ENCODE data around the gene ZBTB46. TPM values are rescaled to one million over a fixed set of nuclear protein-coding genes. Genes with fewer than 3 reads are reported as not detected.
"Not testable (repeated sequence)": the region's sequence is repeated elsewhere in the genome, so short reads cannot be mapped to it uniquely, and the experiment has no call there.

ZBTB46 gene
- total RNA-seq, 2 donors from 2014 or later = 9.3 to 9.9 TPM

DNA sequence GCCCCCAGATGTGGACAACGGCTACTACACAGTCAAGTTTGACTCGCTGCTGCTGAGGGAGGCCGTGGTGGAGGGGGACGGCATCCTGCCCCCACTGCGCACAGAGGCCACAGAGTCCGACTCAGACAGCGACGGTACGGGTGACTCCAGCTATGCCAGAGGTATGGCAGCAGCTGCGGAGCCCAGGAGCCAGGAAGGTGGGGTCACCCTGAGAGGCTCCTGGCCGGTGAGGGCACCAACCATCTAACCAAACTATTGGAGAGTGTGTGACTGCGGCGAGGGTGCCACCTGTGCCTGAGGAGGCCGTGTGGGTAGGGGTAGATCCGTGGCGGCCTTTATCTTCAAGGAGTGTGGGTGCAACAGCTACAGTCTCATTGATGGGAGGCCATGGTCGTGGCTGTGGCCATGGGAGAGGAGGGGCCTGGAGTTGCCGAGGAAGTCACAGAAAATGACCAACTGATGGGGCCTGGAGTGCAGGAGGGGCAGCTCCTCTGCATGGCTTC lies 97.4 kb downstream of the ZBTB46 start:
- Histone ChIP-seq H3K9me3 (no peaks in the 10 kb centered on the region), H3K4me3 (no peak overlapping the region), H3K36me3 (peaks cover 29% of the 10 kb centered on the region), H3K4me1 (ENCODE audit: control insufficient read depth in 1 of 2, low read depth in 2 of 2) (peaks cover 4 to 6% of the 10 kb centered on the region in 2 donors), H3K27me3 (replicated peaks; ENCODE audit: insufficient read depth) (no peaks in the 10 kb centered on the region), H3K27ac (no peak overlapping the region)
- TF ChIP-seq, protein P1, sequence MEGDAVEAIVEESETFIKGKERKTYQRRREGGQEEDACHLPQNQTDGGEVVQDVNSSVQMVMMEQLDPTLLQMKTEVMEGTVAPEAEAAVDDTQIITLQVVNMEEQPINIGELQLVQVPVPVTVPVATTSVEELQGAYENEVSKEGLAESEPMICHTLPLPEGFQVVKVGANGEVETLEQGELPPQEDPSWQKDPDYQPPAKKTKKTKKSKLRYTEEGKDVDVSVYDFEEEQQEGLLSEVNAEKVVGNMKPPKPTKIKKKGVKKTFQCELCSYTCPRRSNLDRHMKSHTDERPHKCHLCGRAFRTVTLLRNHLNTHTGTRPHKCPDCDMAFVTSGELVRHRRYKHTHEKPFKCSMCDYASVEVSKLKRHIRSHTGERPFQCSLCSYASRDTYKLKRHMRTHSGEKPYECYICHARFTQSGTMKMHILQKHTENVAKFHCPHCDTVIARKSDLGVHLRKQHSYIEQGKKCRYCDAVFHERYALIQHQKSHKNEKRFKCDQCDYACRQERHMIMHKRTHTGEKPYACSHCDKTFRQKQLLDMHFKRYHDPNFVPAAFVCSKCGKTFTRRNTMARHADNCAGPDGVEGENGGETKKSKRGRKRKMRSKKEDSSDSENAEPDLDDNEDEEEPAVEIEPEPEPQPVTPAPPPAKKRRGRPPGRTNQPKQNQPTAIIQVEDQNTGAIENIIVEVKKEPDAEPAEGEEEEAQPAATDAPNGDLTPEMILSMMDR (IDR thresholded peaks at IDR 0.05) = no peak
- DNase-seq (ENCODE audit: low spot score) (no peak), ATAC-seq (ENCODE audit: insufficient number of reproducible peaks, low FRiP score, low read depth) (no peak)

DNA sequence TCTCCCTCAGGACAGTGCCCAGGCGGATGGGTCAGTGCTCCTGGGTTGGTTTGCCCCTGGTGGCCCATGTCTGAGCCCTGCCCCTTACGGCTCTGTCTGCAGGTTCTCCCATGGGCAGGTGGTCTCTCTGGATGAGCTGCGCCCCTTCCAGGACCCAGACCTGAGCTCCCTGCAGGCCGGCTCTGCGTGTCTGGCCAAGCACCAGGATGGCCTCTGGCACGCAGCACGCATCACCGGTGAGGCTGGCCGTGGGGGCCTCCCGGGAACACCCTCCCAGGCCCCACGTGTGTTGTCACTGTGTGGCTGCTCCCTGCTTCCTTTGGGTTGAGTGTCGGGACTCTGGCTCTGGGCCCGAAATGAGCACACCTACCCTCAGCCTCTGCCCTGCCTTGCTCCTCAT lies 97.9 kb downstream of the ZBTB46 start:
- TF ChIP-seq, protein P1 (IDR thresholded peaks at IDR 0.05) = no peak
- DNase-seq (ENCODE audit: low spot score) = no peak
- Histone ChIP-seq H3K36me3 (peaks cover 29% of the 10 kb centered on the region), H3K4me3 (no peak overlapping the region), H3K27ac (no peak overlapping the region), H3K27me3 (replicated peaks; ENCODE audit: insufficient read depth) (no peaks in the 10 kb centered on the region), H3K9me3 (no peaks in the 10 kb centered on the region), H3K4me1 (ENCODE audit: control insufficient read depth in 1 of 2, low read depth in 2 of 2) (peaks cover 0 to under 1% of the 10 kb centered on the region in 2 donors)
- no peak for ATAC-seq (ENCODE audit: insufficient number of reproducible peaks, low FRiP score, low read depth)

DNA sequence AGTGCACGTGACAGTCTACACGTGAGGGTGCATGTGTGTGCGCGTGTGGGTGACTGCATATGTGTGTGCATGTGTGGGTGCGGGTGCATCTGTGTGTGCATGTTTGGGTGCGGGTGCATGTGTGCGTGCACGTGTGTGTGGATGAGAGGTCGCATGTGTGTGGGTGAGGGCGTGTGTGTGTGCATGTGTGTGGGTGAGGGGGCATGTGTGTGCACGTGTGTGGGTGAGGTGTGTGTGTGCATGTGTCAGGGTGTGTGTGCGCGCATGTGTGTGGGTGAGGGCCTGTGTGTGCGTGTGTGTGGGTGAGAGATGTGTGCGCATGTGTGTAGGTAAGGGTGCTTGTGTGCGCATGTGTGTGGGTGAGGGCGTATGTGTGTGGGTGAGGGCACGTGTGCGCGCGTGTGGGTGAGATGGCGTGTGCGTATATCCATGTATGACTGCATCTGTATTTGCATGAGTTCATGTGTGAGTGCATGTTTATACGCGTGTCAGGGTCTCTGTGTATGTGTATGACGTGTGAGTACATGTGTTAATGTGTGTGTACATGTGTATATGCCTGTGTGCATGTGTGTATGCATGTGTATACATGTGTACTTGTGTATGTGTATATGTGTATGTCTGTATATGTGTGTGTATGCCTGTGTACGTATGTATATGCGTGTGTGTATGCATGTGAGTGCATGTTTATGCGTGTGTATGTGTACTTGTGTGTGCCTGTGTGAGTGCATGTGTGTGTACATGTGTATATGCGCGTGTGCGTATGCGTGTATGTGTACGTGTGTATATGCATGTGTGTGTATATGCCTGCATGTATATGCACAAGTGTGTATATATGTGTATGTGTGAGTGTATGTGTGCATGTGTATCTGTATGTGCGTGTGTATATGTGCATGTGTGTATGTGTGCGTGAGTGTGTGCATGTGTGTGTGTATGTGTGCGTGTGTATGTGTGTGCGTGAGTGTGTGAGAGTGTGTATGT lies 98.7 kb downstream of the ZBTB46 start:
- Histone ChIP-seq H3K27ac (no peak overlapping the region), H3K27me3 (replicated peaks; ENCODE audit: insufficient read depth) (no peaks in the 10 kb centered on the region), H3K36me3 (peaks cover 29% of the 10 kb centered on the region), H3K4me3 (no peak overlapping the region), H3K9me3 (no peaks in the 10 kb centered on the region), H3K4me1 (ENCODE audit: control insufficient read depth in 1 of 2, low read depth in 2 of 2) (no peaks in the 10 kb centered on the region)
- ATAC-seq (ENCODE audit: insufficient number of reproducible peaks, low FRiP score, low read depth) = no peak
- TF ChIP-seq, protein P1 (IDR thresholded peaks at IDR 0.05) = no peak
- DNase-seq (ENCODE audit: low spot score) = no peak

DNA sequence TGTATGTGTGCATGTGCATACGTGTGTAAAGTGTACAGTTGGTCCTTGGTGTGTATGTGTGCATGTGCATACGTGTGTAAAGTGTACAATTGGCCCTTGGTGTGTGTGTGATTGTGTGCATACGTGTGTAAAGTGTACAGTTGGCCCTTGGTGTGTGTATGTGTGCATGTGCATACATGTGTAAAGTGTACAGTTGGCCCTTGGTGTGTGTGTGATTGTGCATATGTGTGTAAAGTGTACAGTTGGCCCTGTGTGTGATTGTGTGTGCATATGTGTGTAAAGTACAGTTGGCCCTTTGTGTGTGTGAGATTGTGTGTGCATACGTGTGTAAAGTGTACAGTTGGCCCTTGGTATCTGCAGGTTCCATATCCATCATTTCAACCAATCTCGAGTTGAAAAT lies 99.7 kb downstream of the ZBTB46 start:
- Histone ChIP-seq H3K9me3 (no peaks in the 10 kb centered on the region), H3K27me3 (replicated peaks; ENCODE audit: insufficient read depth) (no peaks in the 10 kb centered on the region), H3K27ac (no peak overlapping the region), H3K4me3 (no peak overlapping the region), H3K36me3 (peaks cover 29% of the 10 kb centered on the region), H3K4me1 (ENCODE audit: control insufficient read depth in 1 of 2, low read depth in 2 of 2) (no peaks in the 10 kb centered on the region)
- DNase-seq (ENCODE audit: low spot score) = no peak
- ATAC-seq (ENCODE audit: insufficient number of reproducible peaks, low FRiP score, low read depth) = no peak
- TF ChIP-seq, protein P1 (IDR thresholded peaks at IDR 0.05) = no peak

DNA sequence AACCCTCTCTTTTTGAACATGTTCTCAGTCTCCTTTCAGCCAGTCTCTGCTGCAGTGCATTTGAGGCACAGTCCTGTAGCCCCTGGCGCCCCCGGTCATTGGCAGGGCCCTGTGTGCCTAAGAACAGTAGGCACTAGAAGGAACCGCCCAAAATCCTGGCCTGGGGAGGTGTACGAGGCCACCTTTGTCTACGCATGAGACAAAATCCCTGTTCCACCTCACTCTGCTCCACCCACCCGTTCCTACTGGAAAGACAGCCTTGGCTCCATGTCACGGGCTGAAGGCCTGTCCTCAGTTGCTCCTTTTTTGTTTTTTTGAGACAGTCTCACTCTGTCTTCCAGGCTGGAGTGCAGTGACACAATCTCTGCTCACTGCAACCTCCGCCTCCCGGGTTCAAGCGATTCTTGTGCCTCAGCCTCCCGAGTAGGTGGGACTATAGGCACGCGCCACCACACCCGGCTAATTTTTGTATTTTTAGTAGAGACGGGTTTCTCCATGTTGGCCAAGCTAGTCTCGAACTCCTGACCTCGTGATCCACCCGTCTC lies 100.8 kb downstream of the ZBTB46 start:
- not testable (repeated sequence) for ATAC-seq (ENCODE audit: insufficient number of reproducible peaks, low FRiP score, low read depth); H3K9me3 ChIP-seq; DNase-seq (ENCODE audit: low spot score); H3K4me1 ChIP-seq (ENCODE audit: control insufficient read depth in 1 of 2, low read depth in 2 of 2); H3K27ac ChIP-seq; H3K27me3 ChIP-seq (replicated peaks; ENCODE audit: insufficient read depth); H3K4me3 ChIP-seq
- peaks cover 20% of the 10 kb centered on the region for H3K36me3 ChIP-seq

DNA sequence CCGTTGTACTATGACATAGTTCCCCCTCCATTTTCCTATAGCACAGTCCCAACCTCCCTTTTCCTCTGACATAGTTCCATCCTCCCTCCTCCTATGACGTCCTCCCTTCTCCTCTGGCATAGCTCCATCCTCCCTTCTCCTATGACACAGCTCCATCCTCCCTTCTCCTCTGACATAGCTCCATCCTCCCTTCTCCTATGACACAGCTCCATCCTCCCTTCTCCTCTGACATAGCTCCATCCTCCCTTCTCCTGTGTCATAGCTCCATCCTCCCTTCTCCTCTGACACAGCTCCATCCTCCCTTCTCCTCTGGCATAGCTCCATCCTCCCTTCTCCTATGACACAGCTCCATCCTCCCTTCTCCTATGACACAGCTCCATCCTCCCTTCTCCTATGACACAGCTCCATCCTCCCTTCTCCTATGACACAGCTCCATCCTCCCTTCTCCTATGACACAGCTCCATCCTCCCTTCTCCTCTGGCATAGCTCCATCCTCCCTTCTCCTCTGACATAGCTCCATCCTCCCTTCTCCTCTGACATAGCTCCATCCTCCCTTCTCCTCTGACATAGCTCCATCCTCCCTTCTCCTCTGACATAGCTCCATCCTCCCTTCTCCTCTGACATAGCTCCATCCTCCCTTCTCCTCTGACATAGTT lies 108.0 kb downstream of the ZBTB46 start:
- ATAC-seq (ENCODE audit: insufficient number of reproducible peaks, low FRiP score, low read depth); DNase-seq (ENCODE audit: low spot score); H3K4me3 ChIP-seq; H3K27me3 ChIP-seq (replicated peaks; ENCODE audit: insufficient read depth); H3K4me1 ChIP-seq (ENCODE audit: control insufficient read depth in 1 of 2, low read depth in 2 of 2); H3K27ac ChIP-seq: not testable (repeated sequence)
- Histone ChIP-seq H3K36me3 (peaks cover 16% of the 10 kb centered on the region), H3K9me3 (peaks cover 22% of the 10 kb centered on the region)
